RPMI8226 (cell line): ENCODE data around the gene TPGS1.

ENCODE experiments used
- DNase-seq: peaks from one replicate; pipeline ENCODE4 v3.0.0-alpha.2; 2015

The TPGS1 gene

DNA sequence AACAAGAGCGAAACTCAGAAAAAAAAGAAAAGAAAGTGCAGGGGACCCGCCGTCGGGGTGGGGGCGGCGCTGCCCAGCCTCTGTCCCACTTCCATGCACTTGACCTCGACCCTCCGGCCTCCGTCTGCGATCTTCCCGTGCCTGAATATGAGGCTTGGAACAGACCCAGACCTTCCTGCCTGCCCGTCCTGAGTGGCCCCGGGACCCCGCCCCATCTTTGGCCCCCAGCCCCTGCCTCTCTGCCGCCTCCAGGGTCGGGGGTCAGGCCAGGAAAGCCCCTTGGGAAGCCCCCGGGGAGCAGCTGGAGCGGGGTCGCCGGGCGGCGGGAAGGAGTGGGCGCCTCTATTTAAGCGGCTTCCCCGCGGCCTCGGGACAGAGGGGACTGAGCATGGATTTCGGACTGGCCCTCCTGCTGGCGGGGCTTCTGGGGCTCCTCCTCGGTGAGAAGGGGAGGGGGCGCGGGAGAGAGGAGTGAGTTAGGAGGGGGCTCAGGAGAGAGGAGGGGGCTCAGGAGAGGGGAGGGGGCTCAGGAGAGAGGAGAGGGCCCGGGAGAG, 11.1 kb upstream of the TPGS1 start, which contains the start of gene MADCAM1:
Gene MADCAM1, plus strand, starts transcription at position 375 of the 554 bp plus-strand sequence. Its CDS starts 14 bp downstream, at position 389.
- DNase-seq = no peak

DNA sequence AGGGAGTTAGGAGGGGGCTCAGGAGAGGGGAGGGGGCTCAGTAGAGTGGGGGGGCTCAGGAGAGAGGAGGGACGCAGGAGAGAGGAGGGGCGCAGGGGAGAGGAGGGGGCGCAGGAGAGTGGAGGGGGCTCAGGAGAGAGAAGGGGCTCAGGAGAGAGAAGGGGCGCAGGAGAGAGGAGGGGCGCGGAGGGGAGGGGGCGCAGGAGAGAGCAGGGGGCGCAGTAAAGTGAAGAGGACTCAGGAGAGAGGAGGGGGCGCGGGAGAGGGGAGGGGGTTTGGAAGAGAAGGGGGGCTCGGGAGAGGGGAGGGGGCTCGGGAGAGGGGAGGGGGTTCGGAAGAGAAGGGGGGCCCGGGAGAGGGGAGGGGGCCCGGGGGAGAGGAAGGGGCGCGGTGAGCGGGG, 10.3 kb upstream of the TPGS1 start:
- DNase-seq = no peak

DNA sequence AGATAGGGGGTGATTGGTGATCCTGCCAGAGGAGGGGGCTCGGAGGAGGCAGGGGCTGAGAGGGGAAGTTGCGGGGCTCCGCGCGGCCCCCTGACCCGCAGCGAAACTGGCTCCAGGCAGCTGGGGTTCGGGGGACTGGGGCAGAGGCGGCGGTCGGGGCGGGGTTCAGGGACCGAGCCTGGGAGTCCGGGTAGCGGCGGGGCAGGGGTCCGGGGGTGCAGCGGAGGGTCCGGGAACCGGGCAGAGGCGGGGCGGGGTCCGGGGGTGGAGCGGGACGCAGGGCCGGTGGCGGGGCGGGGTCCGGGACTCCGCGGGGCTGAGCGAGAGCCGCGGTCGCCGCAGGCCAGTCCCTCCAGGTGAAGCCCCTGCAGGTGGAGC, 9.8 kb upstream of the TPGS1 start:
- DNase-seq = no peak

DNA sequence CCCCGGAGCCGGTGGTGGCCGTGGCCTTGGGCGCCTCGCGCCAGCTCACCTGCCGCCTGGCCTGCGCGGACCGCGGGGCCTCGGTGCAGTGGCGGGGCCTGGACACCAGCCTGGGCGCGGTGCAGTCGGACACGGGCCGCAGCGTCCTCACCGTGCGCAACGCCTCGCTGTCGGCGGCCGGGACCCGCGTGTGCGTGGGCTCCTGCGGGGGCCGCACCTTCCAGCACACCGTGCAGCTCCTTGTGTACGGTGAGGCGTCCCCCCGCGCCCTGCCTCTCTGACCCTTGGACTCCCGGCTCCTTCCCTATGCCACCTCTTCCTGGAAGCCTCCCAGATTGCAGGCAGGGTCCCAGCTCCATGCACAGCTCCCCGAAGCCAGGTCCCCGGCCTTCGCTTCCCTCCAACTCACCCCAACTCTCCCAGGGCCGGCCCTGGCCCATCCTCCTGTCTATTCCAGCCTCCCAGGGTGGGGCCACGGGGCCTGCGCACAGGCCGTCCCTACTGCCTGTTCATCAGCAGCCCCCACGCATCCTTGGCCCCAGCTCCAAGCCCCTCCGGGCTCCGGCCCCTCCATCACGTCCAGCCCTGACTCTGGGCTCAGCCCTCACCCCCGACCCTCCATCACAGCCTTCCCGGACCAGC, 9.3 kb upstream of the TPGS1 start:
- DNase-seq = no peak

DNA sequence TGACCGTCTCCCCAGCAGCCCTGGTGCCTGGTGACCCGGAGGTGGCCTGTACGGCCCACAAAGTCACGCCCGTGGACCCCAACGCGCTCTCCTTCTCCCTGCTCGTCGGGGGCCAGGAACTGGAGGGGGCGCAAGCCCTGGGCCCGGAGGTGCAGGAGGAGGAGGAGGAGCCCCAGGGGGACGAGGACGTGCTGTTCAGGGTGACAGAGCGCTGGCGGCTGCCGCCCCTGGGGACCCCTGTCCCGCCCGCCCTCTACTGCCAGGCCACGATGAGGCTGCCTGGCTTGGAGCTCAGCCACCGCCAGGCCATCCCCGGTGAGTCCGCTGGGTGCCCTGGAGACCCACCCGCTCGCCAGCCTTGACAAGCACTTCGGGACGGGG, 8.8 kb upstream of the TPGS1 start:
- no peak for DNase-seq

DNA sequence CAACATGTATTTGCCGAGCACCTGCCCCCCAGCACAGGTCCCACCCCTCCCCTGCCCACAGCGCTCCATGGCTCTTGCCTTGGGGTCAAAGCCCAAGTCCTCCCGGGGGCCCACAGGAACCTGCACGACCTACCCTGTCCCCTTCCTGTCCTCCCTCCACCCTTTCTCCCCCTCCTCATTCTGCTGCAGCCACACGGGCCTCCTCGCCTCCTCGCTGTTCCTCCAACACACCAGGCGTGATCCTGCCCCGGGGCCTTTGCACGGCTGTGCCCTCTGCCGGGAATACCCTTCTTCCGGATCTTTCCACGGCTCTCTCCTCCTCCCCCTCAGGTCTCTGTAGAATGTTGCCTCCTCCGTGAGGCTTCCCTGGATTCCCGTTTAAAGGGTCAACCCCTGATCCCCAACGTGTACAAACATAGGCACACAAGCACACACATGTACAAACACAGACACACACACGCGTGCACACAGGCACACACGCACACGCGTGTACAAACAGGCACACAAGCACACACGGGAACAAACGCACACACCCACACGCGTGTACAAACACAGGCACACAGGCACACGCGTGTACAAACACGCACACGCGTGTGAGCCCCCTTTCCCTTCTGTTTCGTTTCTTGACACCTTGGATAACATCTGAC, 8.2 kb upstream of the TPGS1 start:
- DNase-seq = no peak

DNA sequence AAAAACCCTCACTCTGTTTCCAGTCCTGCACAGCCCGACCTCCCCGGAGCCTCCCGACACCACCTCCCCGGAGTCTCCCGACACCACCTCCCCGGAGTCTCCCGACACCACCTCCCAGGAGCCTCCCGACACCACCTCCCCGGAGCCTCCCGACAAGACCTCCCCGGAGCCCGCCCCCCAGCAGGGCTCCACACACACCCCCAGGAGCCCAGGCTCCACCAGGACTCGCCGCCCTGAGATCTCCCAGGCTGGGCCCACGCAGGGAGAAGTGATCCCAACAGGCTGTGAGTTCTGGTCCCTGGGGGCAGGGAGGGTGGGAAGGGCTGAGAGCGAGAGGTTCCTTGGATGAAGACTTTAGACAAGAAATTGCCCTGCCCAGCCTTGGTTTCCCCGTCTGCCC, 5.7 kb upstream of the TPGS1 start:
- no peak for DNase-seq

DNA sequence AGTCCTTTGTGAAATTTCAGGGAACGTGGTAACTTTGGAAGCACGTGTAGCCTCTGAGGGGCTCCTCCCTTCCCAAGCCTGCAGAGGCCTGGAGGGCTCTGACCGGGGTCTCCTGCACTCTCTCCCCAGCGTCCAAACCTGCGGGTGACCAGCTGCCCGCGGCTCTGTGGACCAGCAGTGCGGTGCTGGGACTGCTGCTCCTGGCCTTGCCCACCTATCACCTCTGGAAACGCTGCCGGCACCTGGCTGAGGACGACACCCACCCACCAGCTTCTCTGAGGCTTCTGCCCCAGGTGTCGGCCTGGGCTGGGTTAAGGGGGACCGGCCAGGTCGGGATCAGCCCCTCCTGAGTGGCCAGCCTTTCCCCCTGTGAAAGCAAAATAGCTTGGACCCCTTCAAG, 2.7 kb upstream of the TPGS1 start:
- no peak for DNase-seq

DNA sequence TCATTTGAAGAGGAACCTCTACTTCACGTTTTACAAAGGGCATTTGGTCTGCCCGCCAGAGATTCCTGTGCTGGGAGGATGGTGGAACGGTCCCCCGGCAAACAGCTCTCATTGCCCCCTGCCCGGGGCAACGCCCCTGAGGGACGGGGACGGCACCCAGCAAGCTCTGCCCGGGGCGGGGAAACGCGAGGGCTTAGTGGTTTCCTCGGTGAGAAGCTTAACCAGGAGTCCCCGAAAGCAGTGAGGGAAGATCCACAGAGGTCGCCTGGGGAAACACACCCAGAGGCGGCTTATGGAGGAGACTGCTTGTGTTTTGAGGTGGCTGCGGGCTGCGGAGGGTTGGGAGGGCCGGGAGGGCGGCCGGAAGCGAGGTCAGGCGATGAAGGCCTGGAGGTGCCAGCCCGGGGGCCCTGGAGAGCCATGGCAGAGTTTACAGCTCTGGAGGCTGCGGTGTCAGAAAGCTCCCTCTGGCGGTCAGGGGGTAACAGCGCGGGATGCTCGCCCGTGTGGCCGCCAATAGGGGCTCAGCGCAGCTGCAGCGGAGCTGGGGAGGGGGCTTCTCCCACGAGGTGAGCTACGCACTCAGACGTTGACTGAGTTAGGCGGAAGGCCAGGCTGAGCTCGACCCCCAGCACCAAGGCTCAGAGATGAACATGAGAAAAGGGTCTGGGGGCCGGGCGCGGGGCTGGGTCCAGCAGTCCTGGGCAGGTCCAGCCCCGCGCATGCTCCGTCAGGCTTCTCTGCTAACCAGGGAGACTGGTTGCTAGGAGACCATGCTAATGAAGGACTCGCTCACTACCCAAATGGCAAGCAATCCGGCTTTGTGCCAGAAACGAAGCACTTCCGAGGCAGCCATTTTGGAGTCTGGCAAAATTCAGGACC, 652 bp upstream of the TPGS1 start:
- DNase-seq = peak; percentile 99

DNA sequence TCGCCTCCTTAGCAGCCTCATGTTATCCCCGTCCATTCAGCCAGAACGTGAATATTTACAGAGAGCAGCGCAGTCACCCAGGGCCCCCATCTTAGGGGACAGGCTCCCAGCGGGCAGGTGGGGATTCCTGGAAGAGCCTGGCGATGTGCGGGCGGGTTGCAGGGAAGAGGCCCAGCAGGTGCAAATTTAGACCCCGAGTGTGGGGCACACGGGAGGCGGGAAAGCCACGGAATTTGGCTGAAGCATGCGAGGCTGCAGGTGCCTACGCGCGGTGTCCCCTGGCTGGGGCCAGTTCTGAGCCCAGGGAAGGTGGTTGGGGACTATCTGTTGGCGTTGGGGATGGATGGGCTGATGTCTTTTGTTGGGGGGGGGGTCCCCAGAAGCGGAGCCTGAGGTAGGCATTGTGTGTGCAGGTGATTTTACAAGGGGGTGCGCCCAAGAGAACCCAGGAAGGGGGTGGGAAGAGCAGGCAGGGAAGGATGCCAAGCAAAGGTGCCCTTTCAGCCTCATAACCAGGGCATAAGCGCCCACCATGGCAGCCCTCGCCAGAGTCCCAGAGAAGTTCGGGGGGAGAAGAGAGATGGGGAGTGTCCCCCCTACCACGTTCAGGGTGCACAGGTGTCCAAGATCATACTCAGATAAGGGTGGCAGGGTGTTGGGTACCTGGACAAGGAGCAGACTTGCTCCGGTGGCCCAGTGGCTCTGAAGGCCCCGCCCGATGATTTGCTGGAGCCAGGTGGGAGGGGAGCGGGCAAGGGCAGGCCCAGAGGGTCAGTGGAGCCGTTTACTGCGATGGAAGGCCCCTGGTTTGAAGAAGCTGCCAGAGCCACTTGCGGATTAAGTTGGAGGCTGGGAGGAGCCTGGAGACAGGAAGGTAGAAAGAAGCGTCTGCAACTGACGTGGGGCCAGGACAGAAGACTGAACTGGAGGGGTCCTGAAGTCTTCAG, 1.2 kb downstream of the TPGS1 start:
- DNase-seq = no peak

DNA sequence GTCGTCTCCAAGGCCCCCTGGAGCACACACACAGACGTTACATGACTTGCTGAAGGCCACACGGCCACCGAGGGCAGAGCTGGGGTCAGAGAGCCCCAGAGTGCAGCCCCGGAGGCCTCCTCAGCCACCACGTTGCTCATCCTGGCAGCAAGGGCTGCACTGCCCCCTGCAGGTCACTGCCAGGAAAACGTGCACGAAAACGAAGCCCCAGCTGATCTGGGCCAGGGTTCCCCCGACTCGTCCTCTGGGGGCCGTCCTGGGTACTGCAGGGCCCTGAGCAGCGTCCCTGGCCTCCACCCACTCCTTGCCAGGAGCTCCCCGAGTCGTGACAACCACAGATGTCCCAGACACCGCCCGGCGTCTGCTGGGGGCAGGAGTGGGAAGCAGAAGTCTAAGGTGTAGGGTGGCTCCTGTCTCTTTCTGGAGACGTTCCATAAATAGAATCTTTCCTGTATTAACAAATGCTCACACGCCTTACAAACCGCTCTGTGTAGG, 3.4 kb downstream of the TPGS1 start:
- peak; percentile 94 for DNase-seq

DNA sequence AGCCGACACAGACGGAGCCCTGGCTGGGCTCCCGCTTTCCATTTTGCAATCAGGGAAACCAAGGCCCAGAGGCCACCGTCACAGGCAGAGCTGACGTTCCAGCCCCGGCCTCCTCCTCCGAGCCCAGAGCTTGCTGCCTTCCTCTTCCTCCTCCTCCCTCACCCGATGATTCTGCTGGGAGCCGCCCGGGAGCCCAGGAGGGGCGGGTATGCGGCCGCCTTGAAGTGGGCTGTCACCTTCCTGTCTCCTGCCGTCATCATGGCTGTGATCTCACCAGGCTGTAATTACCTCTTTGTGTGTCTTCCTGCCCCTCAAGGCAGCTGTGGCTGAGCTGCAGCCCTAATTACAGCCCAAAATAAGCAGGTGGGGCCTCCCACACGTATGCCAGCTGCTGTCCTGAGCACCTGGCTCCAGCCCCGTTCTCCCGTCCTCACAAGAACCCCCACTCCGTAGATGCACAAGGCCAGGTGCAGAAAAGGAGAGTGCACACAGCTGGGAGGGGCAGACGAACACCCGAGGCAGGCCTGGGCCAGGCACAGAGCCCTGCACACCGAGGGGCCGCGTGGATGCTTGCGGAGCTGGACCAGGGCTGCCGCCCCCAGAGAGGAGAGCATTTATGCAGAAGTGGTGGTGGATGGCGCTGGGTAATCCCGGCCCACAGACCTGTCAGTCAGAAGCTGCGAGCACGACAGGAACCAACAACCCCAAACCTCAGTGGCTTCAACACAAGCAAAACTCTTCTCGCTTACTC, 4.0 kb downstream of the TPGS1 start:
- peak; percentile 94 for DNase-seq

DNA sequence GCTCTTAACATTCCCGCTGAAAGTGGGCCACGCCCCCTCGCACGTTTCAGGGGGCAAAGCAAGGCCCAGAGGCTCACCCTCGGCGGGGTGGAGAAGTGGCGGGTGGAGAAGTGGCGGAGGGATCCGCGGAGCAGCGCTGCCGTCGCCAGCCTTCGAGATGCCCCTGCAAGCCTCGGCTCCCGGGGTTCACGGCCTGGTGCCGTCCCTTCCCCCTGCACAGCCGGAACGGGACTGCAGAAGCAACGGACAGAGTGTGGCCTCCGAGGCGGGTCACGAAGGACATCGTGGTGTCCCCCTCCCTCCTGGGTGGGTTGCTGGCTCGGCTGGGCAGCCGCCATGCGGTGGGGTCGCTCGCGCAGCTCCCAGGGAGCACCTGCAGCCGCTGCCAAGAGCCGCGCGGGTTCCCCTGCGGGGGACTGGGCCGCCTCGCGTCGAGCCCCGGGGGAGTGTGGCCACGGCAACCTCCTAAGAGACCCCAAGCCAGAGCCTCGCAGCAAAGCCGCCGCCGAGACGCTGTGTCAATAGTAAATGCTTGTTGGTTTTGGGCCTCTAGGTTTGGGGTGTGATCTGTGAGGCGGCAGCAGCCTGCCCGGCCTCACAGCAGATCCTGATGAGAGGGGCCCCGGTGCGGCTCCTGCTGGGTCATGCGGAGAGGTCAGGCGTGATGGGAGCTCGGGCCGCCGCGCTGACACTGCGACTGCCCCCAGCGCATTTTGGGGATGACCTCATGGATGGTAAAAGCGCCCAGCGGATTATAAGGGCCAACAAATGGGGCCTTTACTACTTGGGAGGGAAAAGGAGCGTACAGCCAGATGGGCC, 5.5 kb downstream of the TPGS1 start:
- no peak for DNase-seq

DNA sequence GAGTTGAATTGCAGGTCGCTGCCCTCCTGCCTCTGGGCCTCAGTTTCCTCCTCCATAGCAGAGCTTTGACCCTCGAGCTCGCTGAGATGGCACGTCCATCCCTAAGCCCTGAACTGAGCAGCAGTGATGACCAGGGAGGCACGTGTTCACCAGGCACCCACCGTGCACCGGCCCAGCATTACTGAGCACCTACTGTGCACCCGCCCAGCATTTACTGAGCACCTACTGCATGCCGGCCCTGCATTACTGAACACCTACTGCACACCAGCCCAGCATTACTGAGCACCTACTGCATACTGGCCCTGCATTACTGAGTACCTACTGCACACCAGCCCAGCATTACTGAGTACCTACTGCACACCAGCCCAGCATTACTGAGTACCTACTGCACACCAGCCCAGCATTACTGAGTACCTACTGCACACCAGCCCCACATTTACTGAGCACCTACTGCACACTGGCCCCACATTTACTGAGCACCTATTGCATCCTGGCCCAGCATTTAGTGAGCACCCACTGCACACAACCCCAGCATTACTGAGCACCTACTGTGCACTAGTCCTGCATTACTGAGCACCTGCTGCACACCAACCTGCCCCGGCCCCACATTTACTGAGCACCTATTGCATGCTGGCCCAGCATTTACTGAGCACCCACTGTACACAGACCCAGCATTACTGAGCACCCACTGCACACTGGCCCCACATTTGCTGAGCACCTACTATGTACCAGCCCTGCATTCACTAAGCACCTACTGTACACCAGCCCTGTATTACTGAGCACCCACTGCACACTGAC, 6.3 kb downstream of the TPGS1 start:
- no peak for DNase-seq

DNA sequence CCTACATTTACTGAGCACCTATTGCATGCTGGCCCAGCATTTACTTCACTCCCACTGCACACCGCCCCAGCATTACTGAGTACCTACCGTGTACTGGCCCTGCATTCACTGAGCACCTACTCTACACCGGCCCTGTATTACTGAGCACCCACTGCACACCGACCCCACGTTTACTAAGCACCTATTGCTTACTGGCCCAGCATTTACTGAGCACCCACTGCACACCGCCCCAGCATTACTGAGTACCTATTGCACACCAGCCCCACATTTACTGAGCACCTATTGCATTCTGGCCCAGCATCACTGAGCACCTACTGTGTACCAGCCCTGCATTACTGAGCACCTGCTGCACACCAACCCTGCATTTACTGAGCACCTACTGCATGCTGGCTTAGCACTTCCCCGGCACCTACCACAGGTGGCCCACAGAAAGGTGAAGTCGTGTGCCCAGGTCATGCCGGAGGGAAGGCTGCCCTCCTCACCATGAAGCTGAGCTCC, 6.9 kb downstream of the TPGS1 start:
- no peak for DNase-seq

DNA sequence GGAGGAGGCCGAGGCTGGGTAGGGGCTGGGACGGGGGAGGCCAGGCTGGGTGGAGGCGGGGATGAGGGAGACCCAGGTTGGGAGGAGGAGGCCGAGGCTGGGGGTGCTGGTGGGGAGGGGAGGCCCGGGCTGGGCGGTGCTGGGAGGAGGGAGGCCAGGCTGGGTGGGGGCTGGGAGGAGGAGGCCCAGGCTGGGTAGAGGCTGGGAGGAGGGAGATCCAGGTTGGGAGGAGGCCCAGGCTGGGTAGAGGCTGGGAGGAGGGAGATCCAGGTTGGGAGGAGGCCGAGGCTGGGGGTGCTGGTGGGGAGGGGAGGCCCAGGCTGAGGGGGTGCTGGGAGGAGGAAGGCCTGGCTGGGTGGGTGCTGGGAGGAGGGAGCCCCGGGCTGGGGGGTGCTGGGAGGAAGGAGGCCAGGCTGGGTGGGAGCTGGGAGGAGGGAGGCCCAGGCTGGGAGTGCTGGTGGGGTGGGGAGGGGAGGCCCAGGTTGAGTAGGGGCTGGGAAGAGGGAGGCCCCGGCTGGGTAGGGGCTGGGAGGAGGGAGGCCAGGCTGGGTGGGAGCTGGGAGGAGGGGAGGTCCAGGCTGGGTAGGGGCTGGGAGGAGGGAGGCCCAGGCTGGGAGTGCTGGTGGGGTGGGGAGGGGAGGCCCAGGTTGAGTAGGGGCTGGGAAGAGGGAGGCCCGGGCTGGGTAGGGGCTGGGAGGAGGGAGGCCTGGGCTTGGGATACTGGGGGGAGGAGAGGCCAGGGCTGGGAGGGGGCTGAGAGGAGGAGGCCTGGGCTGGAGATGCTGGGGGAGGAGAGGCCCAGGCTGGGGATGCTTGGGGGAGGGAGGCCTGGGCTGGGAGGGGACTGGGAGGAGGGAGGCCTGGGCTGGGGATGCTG, 10.7 kb downstream of the TPGS1 start:
- DNase-seq = no peak

DNA sequence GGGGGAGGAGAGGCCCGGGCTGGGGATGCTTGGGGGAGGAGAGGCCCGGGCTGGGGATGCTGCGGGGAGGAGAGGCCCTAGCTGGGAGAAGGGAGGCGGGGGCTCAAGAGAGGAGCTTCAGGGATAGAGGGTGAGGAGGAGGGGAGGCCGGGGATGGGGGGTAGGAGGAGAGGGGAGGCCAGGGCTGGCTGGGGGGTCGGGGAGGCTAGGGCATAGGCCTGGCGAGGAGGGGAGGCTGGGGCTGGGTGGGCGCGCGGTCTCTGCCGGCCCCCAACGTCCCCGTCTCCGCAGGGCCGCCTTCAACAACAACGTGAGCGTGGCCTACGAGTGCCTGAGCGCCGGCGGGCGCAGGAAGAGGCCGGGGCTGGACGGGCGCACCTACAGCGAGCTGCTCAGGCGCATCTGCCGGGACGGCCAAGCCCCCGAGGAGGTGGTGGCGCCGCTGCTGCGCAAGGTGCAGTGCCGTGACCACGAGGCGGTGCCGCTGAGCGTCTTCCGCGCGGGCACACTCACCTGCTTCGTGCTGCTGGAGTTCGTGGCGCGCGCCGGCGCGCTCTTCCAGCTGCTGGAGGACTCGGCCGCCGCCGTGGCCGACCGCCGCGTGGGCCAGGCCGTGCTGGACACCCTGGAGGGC, 11.4 kb downstream of the TPGS1 start:
- DNase-seq = no peak

DNA sequence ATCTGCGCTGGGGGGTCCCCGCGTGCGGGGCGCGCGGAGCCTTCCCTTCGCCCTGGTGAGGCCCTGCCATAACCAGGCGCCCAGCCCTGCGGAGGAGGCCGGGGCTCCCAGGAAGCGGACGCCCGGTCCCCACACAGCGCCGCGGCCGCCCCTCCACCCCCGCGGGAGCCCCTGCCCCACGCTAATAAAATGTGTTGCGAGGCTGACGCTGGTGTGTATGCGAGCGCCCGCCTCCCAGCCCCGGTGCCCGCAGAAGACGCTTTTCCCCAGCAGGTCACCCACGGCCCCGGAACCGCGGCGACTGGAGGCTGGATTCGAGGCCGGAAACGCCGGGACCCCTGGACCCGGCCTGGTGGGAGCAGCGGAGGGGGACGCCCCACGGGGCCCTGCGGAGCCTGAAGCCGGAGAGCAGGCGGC, 12.2 kb downstream of the TPGS1 start:
- DNase-seq = no peak
